ENCODE results near the gene LARGE1. TPM values are rescaled to one million over a fixed set of nuclear protein-coding genes. Genes with fewer than 3 reads are reported as not detected.

LARGE1 gene
- total and polyA plus RNA-seq, 2 of the 8 experiments (the other 6 are each of a cell fraction or from before 2014, with no cell fraction given), result 43.7 to 83.0 TPM

DNA sequence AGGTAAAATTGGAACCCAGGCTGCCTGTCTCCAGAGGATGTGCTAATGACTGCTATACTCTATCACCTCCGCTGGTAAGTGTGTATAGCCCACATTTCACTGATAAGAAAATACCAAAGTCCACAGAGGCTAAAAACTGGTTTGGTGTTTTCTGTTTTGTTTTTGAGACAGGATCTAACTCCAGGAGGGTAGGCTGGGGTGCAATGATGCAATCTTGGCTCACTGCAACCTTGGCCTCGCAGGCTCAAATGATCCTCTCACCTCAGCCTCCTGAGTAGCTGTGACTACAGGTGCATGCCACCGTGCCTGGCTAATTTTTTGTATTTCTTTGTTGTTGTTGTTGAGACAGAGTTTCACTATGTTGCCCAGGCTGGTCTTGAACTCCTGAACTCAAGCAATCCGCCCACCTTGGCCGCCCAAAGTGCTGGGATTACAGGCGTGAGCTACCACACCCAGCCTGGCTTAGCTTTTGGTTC lies 409.8 kb downstream of the LARGE1 start:
- WGBS, 2 experiments (ENCODE audit: extremely low coverage in 1 of 2, insufficient coverage in 1 of 2, insufficient read length in 1 of 2, insufficient replicate concordance in 2 of 2, low coverage in 1 of 2, low lambda C conversion rate in 2 of 2, missing lambda C conversion rate in 1 of 2), result 96% methylated on average over 6 of the region's 6 CpGs; no CpG with 5 or more reads in 1 of the 2 experiments
- Histone ChIP-seq H2BK12ac (ENCODE audit: low read depth, low read length) (no peak overlapping the region), H2AK5ac (ENCODE audit: low read depth, low read length) (no peak overlapping the region), H4K20me1 (replicated peaks in 1 of 2; ENCODE audit: control insufficient read depth in 1 of 2, insufficient read depth in 2 of 2, low read length in 2 of 2) (peaks cover 7 to 10% of the 10 kb centered on the region in 2 experiments), H3K4me1 (replicated peaks in 1 of 4; ENCODE audit: control insufficient read depth in 3 of 4, insufficient read depth in 4 of 4, low read length in 3 of 4) (peaks cover 0 to 5% (median 3%) of the 10 kb centered on the region in 4 experiments; a peak in 4 of 7 replicates), H3K27me3 (replicated peaks in 1 of 4; ENCODE audit: control insufficient read depth in 3 of 4, extremely low read depth in 1 of 4, insufficient read depth in 3 of 4, low read length in 3 of 4) (no peaks in the 10 kb centered on the region), H4K5ac (ENCODE audit: insufficient read length, low read depth, low read length) (no peak overlapping the region), H3K27ac (ENCODE audit: low read depth, low read length) (no peak overlapping the region), H3K4me3 (ENCODE audit: extremely low read depth in 1 of 4, insufficient read depth in 2 of 4, low read depth in 3 of 4, low read length in 4 of 4) (no peak overlapping the region), H3K36me3 (ENCODE audit: control insufficient read depth in 2 of 4, insufficient read depth in 4 of 4, low read length in 3 of 4) (no peaks in the 10 kb centered on the region), H3K9me3 (ENCODE audit: insufficient read depth in 2 of 2, low read depth in 1 of 2, low read length in 1 of 2) (no peaks in the 10 kb centered on the region), H3K9ac (replicated peaks in 1 of 4; ENCODE audit: extremely low read depth in 1 of 4, low read depth in 3 of 4, low read length in 3 of 4) (no peak overlapping the region), H3K56ac (replicated peaks; ENCODE audit: insufficient read length, low read depth, low read length) (no peak overlapping the region), H3K79me2 (ENCODE audit: control insufficient read depth in 1 of 2, insufficient read depth in 2 of 2, low read length in 2 of 2) (peaks cover 0 to 14% of the 10 kb centered on the region in 2 experiments; a peak in 2 of 4 replicates), H2BK120ac (replicated peaks; ENCODE audit: low read depth, low read length) (no peak overlapping the region), H3K14ac (ENCODE audit: insufficient read length) (no peak overlapping the region), H2AFZ (ENCODE audit: low read length) (no peak overlapping the region), H4K8ac (ENCODE audit: extremely low read depth, insufficient read depth, low read length) (no peak overlapping the region), H2BK20ac (ENCODE audit: low read length) (no peak overlapping the region), H3K23ac (ENCODE audit: insufficient read length) (no peak overlapping the region), H3K79me1 (ENCODE audit: low read depth, low read length) (peaks cover 8% of the 10 kb centered on the region; the same call in 1 of the 2 replicates), H3K4ac (replicated peaks; ENCODE audit: insufficient read length, low read depth, low read length) (no peak overlapping the region), H4K91ac (replicated peaks; ENCODE audit: insufficient read length, low read length) (no peak overlapping the region), H3K23me2 (ENCODE audit: low read depth, low read length) (no peaks in the 10 kb centered on the region), H3K18ac (ENCODE audit: extremely low read depth, low read length) (no peak overlapping the region), H2BK5ac (ENCODE audit: low read depth, low read length) (no peak overlapping the region), H3K4me2 (ENCODE audit: insufficient read depth in 1 of 2, low read depth in 2 of 2, low read length in 2 of 2) (no peak overlapping the region), H2BK15ac (ENCODE audit: low read length) (no peak overlapping the region)
- CTCF ChIA-PET (ENCODE audit: partially characterized antibody), result interaction anchor here (3.0 kb wide), 1 partner anchor 10 kb away, joined by 18 read pairs; no protein-coding TSS in a partner anchor
- FAIRE-seq, result no peak
- POLR2A ChIA-PET (ENCODE audit: partially characterized antibody), result no interaction called here
- DNase-seq (ENCODE audit: low read depth in 1 of 2, low spot score in 2 of 2), result no peak
- TF ChIP-seq CBX5 (IDR thresholded peaks at IDR 0.05; ENCODE audit: low read depth, low read length) (no peak), JUND (IDR thresholded peaks at IDR 0.05; ENCODE audit: low read length) (no peak), CEBPB (IDR thresholded peaks at IDR 0.05; ENCODE audit: low read depth, low read length) (no peak), NANOG (IDR thresholded peaks at IDR 0.05; ENCODE audit: insufficient read depth, low read depth, low read length, poor library complexity, severe bottlenecking) (no peak), SIX5 (IDR thresholded peaks at IDR 0.05; ENCODE audit: low read depth, low read length) (no peak), BRCA1 (IDR thresholded peaks at IDR 0.05; ENCODE audit: low read depth, low read length) (no peak)
